Measurements from ENCODE around the gene CEACAM20.

DNA sequence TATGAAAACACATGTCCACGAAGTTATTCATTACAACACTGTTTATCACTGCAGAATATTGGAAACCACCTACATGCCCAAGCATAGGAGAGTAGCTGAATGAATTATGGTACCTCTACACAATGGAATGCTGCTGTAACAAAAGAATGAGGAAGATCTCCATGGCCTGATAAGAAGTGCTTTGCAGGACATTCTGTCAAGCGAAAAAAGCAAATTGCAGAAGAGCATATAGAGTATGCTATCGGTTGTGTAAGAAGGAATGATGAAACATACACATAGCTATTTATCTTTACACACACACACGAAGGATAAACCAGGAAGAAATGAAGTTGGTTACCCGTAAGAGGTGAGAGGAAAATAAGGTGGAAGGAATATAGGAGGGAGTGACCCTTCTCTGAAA is 37.5 kb upstream of the CEACAM20 start:
- TF ChIP-seq CTCF (IDR thresholded peaks at IDR 0.05) (no peak), EP300 (IDR thresholded peaks at IDR 0.05; ENCODE audit: low read depth) (no peak), POLR2A (IDR thresholded peaks at IDR 0.05) (no peak)
